GDM1 (cell line): ENCODE results near the gene EXPH5.
A peak's percentile ranks its signal among the peaks of the same experiment; 100 is the strongest.
"Not testable (repeated sequence)": the region's sequence is repeated elsewhere in the genome, so short reads cannot be mapped to it uniquely, and the experiment has no call there.

Source experiments
- DNase-seq: peaks from one replicate; lab custom pipeline; 2025; lab: John Stamatoyannopoulos, UW

EXPH5 gene

GRCh38 chr11:108593214-108593922 lies at the start of gene EXPH5:
EXPH5 (minus strand) TSS chr11:108593768; CDS start chr11:108593536, 232 bp downstream.
- DNase-seq: peak; percentile 48

- not testable (repeated sequence) for DNase-seq
Observed at GRCh38 chr11:108641752-108642151, 48.2 kb upstream of the EXPH5 start.

- no peak for DNase-seq
Observed at GRCh38 chr11:108639146-108639545, 45.6 kb upstream of the EXPH5 start.

- no peak for DNase-seq
Observed at GRCh38 chr11:108636222-108636621, 42.7 kb upstream of the EXPH5 start.

- DNase-seq: no peak
Observed at GRCh38 chr11:108635106-108635505, 41.5 kb upstream of the EXPH5 start.

- DNase-seq: no peak
Observed at GRCh38 chr11:108632041-108632704, 38.6 kb upstream of the EXPH5 start.

GRCh38 chr11:108629274-108629673 lies 35.7 kb upstream of the EXPH5 start:
- no peak for DNase-seq

GRCh38 chr11:108628812-108629211 lies 35.2 kb upstream of the EXPH5 start:
- DNase-seq: no peak

GRCh38 chr11:108628326-108628725 lies 34.8 kb upstream of the EXPH5 start:
- no peak for DNase-seq

GRCh38 chr11:108624196-108624925 lies 30.8 kb upstream of the EXPH5 start:
- no peak for DNase-seq

- DNase-seq: no peak
Observed at GRCh38 chr11:108622341-108622740, 28.8 kb upstream of the EXPH5 start.

GRCh38 chr11:108620958-108621772 lies 27.6 kb upstream of the EXPH5 start:
- no peak for DNase-seq

GRCh38 chr11:108618529-108618928 lies 25.0 kb upstream of the EXPH5 start:
- DNase-seq: no peak

GRCh38 chr11:108617055-108617454 lies 23.5 kb upstream of the EXPH5 start:
- DNase-seq: no peak

- DNase-seq: no peak
Observed at GRCh38 chr11:108616549-108616948, 23.0 kb upstream of the EXPH5 start.

GRCh38 chr11:108614086-108614485 lies 20.5 kb upstream of the EXPH5 start:
- no peak for DNase-seq

- no peak for DNase-seq
Observed at GRCh38 chr11:108609682-108610081, 16.1 kb upstream of the EXPH5 start.

GRCh38 chr11:108608548-108608947 lies 15.0 kb upstream of the EXPH5 start:
- no peak for DNase-seq

- no peak for DNase-seq
Observed at GRCh38 chr11:108606495-108607160, 13.1 kb upstream of the EXPH5 start.

- no peak for DNase-seq
Observed at GRCh38 chr11:108606070-108606469, 12.5 kb upstream of the EXPH5 start.

GRCh38 chr11:108602818-108603217 lies 9.2 kb upstream of the EXPH5 start:
- not testable (repeated sequence) for DNase-seq

GRCh38 chr11:108601150-108601549 lies 7.6 kb upstream of the EXPH5 start:
- no peak for DNase-seq
